Left ventricle myocardium inferior (tissue), 1 donor: ENCODE measurements around the gene ADCY9. TPM values are rescaled to one million over a fixed set of nuclear protein-coding genes. Genes with fewer than 3 reads are reported as not detected.
"Not testable (repeated sequence)": the region's sequence is repeated elsewhere in the genome, so short reads cannot be mapped to it uniquely, and the experiment has no call there.

Experiments
- DNase-seq: peaks from one replicate; pipeline ENCODE4 v3.0.0-alpha.2; 2020
- H3K27ac ChIP-seq: fragments of 200-600 bp; replicated peaks from 2 replicates; pipeline ENCODE4 v1.8.0; 2021
- H3K27me3 ChIP-seq: fragments of 200-600 bp; 2 replicates; pipeline ENCODE4 v1.8.0; 2021; ENCODE audit warnings: low read depth
- H3K36me3 ChIP-seq: fragments of 200-600 bp; 2 replicates; pipeline ENCODE4 v1.8.0; 2021
- H3K4me1 ChIP-seq: fragments of 200-600 bp; 2 replicates; pipeline ENCODE4 v1.8.0; 2021
- H3K4me3 ChIP-seq: fragments of 200-600 bp; 2 replicates; pipeline ENCODE4 v1.8.0; 2021; ENCODE audit warnings: mild to moderate bottlenecking, moderate library complexity
- H3K9me3 ChIP-seq: fragments of 200-600 bp; replicated peaks from 2 replicates; pipeline ENCODE4 v1.8.0; 2021
- CTCF ChIP-seq: fragments of 200-600 bp; IDR thresholded peaks from 2 replicates; pipeline ENCODE4 v1.8.0; 2021; ENCODE audit warnings: antibody characterized with exemption, mild to moderate bottlenecking, borderline replicate concordance
- intact Hi-C: fragments of 100-400 bp; cut with micrococcal nuclease; formaldehyde crosslinking; loops from one replicate; pipeline ENCODE4 v1.11.0; 2022
- total RNA-seq: library from RNA; stranded (reverse); fragmentation: NEBNext Ultra II Directional; extraction: Animal tissue kit (Norgen Biotek cat#: 25700); gene quantifications from one replicate; pipeline ENCODE4 v1.2.1, GENCODE V29; 2021
- donor health status: DM: no; HTN: yes; CAD: no; lungs with severe emphysema.

The ADCY9 gene
- total RNA-seq, 1 donor from 2014 or later = 44.3 TPM

- Histone ChIP-seq H3K27me3 (no peaks in the 10 kb centered on the region), H3K4me3 (no peak overlapping the region), H3K4me1 (peaks cover 57% of the 10 kb centered on the region), H3K27ac (peak overlapping the region; percentile 87), H3K9me3 (no peaks in the 10 kb centered on the region), H3K36me3 (no peaks in the 10 kb centered on the region)
- DNase-seq = no peak
- intact Hi-C loops = no loop called here
- TF ChIP-seq CTCF = no peak
These were observed 162.4 kb downstream of the ADCY9 start for GRCh38 chr16:3953728-3954410.

GRCh38 chr16:3952737-3953131 lies 163.5 kb downstream of the ADCY9 start:
- Histone ChIP-seq H3K36me3 (no peaks in the 10 kb centered on the region), H3K4me3 (peak overlapping the region; percentile 30), H3K9me3 (no peaks in the 10 kb centered on the region), H3K4me1 (peaks cover 58% of the 10 kb centered on the region), H3K27me3 (no peaks in the 10 kb centered on the region), H3K27ac (peak overlapping the region; percentile 87)
- no peak for TF ChIP-seq CTCF
- DNase-seq = peak; percentile 87
- intact Hi-C loops = no loop called here

- peak overlapping the region; percentile 30 for H3K4me3 ChIP-seq
- intact Hi-C loops = no loop called here
- DNase-seq = no peak
- H3K9me3 ChIP-seq = no peaks in the 10 kb centered on the region
- TF ChIP-seq CTCF = no peak
- no peaks in the 10 kb centered on the region for H3K36me3 ChIP-seq
- peak overlapping the region; percentile 87 for H3K27ac ChIP-seq
- H3K27me3 ChIP-seq = no peaks in the 10 kb centered on the region
- peaks cover 58% of the 10 kb centered on the region for H3K4me1 ChIP-seq
These were observed 164.1 kb downstream of the ADCY9 start for GRCh38 chr16:3951861-3952736.

- H3K4me3 ChIP-seq = peak overlapping the region; percentile 54
- peak overlapping the region; percentile 87 for H3K27ac ChIP-seq
- H3K9me3 ChIP-seq, intact Hi-C loops, DNase-seq, H3K36me3 ChIP-seq, H3K27me3 ChIP-seq: not testable (repeated sequence)
- peaks cover 60% of the 10 kb centered on the region for H3K4me1 ChIP-seq
These were observed 164.9 kb downstream of the ADCY9 start for GRCh38 chr16:3951380-3951779.

- H3K9me3 ChIP-seq = no peaks in the 10 kb centered on the region
- peak overlapping the region; percentile 54 for H3K4me3 ChIP-seq
- peaks cover 68% of the 10 kb centered on the region for H3K4me1 ChIP-seq
- DNase-seq = peak; percentile 86
- no peaks in the 10 kb centered on the region for H3K27me3 ChIP-seq
- peak overlapping the region; percentile 87 for H3K27ac ChIP-seq
- intact Hi-C loops = no loop called here
- H3K36me3 ChIP-seq = no peaks in the 10 kb centered on the region
- TF ChIP-seq CTCF = no peak
These were observed 165.7 kb downstream of the ADCY9 start for GRCh38 chr16:3950343-3951193.
